ENCODE results near the gene ZCCHC13.
"Not testable (repeated sequence)": the region's sequence is repeated elsewhere in the genome, so short reads cannot be mapped to it uniquely, and the experiment has no call there.

ZCCHC13 gene

GRCh38 chrX:74304016-74304415 is at the start of gene ZCCHC13:
Gene ZCCHC13 (plus strand): TSS chrX:74304180. CDS start chrX:74304267, 87 bp downstream.
- no peak within 1 kb of the TSS for H3K4me3 ChIP-seq (ENCODE audit: low read depth, low read length)
- in situ Hi-C loops (cut with HindIII; ENCODE audit: low pct_ligation_motif_present, low sequenced_read_pairs) = no loop called here
- no peak within 1 kb of the TSS for H3K27ac ChIP-seq
- no peak for TF ChIP-seq CTCF (IDR thresholded peaks at IDR 0.05; ENCODE audit: low read depth, low read length, missing control alignments)
- no peak for DNase-seq
- H3K36me3 ChIP-seq (replicated peaks) = no peaks in the 10 kb centered on the region
- H3K27me3 ChIP-seq (replicated peaks) = no peaks in the 10 kb centered on the region

GRCh38 chrX:74258111-74258510 is 45.9 kb upstream of the ZCCHC13 start:
- H3K36me3 ChIP-seq (replicated peaks); H3K4me3 ChIP-seq (ENCODE audit: low read depth, low read length); DNase-seq; H3K27ac ChIP-seq; H3K27me3 ChIP-seq (replicated peaks); in situ Hi-C loops (cut with HindIII; ENCODE audit: low pct_ligation_motif_present, low sequenced_read_pairs): not testable (repeated sequence)

- Histone ChIP-seq H3K36me3 (replicated peaks) (peaks cover 4% of the 10 kb centered on the region), H3K27ac (no peak overlapping the region), H3K4me3 (ENCODE audit: low read depth, low read length) (no peak overlapping the region), H3K27me3 (replicated peaks) (no peaks in the 10 kb centered on the region)
- in situ Hi-C loops (cut with HindIII; ENCODE audit: low pct_ligation_motif_present, low sequenced_read_pairs) = no loop called here
- TF ChIP-seq CTCF (IDR thresholded peaks at IDR 0.05; ENCODE audit: low read depth, low read length, missing control alignments) = no peak
- no peak for DNase-seq
These were observed 44.0 kb upstream of the ZCCHC13 start for GRCh38 chrX:74259885-74260491.

DNA sequence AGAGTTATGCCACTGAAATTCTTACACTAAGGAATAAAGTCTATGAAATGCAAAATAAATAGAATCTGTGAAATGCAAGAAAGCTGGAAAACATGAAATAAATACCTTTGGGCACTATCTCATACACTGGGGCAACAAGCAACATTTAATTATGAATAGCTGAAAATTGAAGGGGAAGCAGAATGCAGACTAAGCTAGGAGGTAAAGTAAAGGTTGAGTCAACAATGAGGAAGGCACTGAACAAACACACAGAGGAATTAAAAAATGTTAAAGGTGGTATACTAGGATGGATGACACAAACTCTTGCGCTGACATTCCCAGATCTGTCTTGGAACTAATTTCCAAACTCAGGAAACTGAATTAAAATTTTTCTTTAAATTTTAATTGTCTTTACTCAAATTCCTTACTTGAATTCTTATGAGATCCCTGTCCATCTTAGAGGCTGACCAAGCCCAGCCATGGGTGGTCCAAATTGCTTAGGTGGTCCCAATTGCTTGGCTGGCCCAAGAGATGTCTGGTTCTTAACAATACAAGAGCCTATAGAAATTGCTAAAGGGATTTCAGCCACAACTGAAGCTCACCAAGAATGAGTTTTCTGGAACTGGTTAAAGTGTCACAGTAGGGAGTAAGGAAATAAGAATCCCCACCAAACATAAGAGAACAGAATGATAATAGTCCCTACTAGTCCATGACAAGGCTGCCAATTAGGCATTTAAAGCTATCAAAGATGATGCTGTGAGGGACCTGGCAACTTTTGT is 41.3 kb upstream of the ZCCHC13 start:
- H3K27ac ChIP-seq = no peak overlapping the region
- peaks cover 2% of the 10 kb centered on the region for H3K36me3 ChIP-seq (replicated peaks)
- H3K4me3 ChIP-seq (ENCODE audit: low read depth, low read length) = no peak overlapping the region
- no peak for DNase-seq
- H3K27me3 ChIP-seq (replicated peaks) = no peaks in the 10 kb centered on the region
- in situ Hi-C loops (cut with HindIII; ENCODE audit: low pct_ligation_motif_present, low sequenced_read_pairs) = no loop called here
- TF ChIP-seq CTCF (IDR thresholded peaks at IDR 0.05; ENCODE audit: low read depth, low read length, missing control alignments) = no peak

- H3K27ac ChIP-seq = no peak overlapping the region
- H3K4me3 ChIP-seq (ENCODE audit: low read depth, low read length) = no peak overlapping the region
- in situ Hi-C loops (cut with HindIII; ENCODE audit: low pct_ligation_motif_present, low sequenced_read_pairs) = no loop called here
- DNase-seq = no peak
- H3K27me3 ChIP-seq (replicated peaks) = no peaks in the 10 kb centered on the region
- TF ChIP-seq CTCF (IDR thresholded peaks at IDR 0.05; ENCODE audit: low read depth, low read length, missing control alignments) = no peak
- H3K36me3 ChIP-seq (replicated peaks) = peaks cover 11% of the 10 kb centered on the region
These were observed 33.6 kb upstream of the ZCCHC13 start for GRCh38 chrX:74270393-74270792.

DNA sequence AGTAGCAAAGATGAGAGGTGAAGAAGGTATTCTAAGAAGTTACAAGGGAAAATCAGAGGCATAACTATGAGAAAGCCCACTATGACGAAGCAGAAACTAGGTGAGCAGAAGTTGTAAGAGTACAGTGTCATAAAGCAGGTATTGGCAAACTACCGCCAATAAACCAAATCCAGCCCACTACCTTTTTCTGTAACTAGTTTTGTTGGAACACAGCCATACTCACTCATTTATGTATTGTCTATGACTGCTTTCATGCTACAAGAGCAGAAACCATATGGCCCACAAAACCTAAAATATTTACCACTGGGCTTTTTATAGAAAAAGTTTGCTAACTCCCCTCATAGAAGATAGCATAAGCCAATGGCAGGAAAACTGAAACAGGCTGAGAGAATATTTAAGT is 31.8 kb upstream of the ZCCHC13 start:
- TF ChIP-seq CTCF (IDR thresholded peaks at IDR 0.05; ENCODE audit: low read depth, low read length, missing control alignments) = no peak
- Histone ChIP-seq H3K36me3 (replicated peaks) (peaks cover 19% of the 10 kb centered on the region), H3K27ac (no peak overlapping the region), H3K4me3 (ENCODE audit: low read depth, low read length) (no peak overlapping the region), H3K27me3 (replicated peaks) (no peaks in the 10 kb centered on the region)
- DNase-seq = no peak
- in situ Hi-C loops (cut with HindIII; ENCODE audit: low pct_ligation_motif_present, low sequenced_read_pairs) = no loop called here
